ENCODE measurements around the gene ZNHIT6.
"Not testable (repeated sequence)": the region's sequence is repeated elsewhere in the genome, so short reads cannot be mapped to it uniquely, and the experiment has no call there.

ZNHIT6 gene

DNA sequence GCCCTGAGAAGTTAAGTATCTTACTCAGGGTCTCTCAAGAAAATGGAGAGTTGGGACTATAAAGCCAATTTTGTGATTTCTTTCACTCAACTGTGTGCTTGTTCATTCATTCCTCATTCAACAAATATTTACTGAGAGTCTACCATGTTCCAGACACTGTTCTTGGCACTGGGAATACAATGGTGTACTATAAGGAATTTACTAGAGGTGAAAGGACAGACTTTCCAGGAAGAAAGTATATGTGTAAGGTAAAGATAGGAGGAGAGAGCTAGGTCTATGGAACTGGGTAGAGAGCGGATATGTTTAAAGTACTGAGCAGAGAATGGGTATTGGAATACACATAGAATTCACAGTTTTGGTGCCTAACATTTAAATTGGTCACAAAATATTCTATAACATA is 42.3 kb downstream of the ZNHIT6 start:
- no peak for DNase-seq (ENCODE audit: low read depth)

DNA sequence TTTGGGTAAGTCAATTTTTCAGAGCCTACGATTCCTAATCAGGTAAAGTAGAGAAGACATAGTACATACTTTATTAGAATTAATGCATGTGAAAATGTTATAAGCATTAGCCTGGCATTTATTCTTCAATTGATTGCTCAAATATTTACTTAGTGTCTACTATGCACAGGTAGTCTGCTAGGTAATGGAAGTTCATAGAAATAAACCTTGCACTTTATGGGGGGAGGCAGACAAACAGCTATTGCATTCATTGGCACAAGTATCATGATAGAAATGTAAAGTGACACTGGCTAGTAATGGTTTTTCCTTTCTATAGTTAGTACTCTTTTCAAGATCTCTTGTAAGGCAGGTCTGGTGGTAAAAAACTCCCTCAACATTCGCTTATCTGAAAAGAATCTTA is 44.9 kb downstream of the ZNHIT6 start:
- no peak for DNase-seq (ENCODE audit: low read depth)

DNA sequence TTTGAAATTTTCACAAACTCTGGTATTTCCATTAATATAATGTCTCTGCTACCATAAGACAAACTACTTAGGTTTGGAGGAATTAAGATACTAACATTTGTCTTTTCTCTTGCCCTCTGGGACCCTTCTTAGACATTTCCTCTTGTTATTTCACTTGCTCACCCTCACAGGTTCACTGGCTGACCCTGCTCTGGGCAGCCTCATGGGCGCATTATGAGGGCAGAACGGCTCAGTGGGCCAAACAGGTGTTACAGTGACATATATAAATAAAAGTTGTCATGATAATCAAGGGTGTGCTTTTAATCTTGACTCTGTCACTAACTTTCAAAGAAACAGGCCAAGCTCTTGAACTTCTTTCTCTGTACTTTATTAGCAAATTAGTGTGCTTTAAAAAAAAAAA is 46.5 kb downstream of the ZNHIT6 start:
- DNase-seq (ENCODE audit: low read depth), result no peak

DNA sequence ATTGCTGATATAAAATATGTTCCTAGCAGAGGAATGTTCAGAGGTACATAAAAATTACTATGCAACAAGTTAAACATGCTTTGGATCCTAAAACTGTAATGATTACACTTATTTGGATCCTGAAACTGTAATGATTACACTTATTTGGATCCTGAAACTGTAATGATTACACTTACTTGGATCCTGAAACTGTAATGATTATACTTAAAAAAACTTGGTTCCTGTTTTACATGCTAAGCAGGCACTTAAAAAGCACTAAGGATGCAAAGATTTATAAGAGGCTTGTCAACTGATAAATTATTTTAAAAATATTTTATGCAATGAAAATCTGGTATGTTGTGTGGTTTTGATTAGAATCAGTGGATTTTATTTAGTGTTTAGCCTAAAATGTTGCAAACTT is 47.7 kb downstream of the ZNHIT6 start:
- DNase-seq (ENCODE audit: low read depth), result no peak

DNA sequence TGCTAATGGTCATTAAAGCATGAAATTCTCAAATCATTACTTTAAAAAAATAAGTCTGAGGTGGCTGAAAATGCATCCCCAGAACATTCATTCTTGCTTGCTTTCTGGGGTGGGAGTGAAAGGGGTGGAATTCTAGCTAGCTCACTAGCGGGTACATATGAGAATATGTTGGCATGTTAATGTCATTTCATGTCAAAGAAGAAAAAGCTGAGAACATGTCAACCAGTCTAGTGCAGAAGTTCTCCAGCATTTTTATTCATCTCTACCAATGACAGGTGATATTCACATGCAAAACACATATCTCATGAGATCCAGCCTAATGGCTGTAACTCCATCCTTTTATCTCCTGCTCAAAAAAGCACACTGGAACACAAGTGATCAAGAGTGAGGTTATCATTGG is 49.1 kb downstream of the ZNHIT6 start:
- no peak for DNase-seq (ENCODE audit: low read depth)

DNA sequence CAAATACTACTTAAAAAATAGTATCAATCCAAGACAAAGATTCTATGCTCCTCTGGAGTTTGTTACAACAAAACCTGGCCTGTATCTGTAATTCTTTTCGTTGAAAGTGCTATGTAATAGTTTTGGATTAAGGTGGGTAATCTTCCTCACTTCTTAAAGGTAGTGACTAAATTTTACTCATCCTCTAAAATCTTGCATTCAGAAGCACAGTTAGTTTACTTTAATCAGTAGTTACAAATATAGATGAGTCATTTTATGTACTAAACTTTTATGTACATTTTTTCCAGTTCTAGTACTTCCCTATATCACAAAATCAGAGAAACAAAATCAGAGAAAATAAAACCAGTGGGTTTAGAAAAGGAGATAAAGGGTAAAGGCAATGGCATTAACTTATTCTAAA is 51.3 kb downstream of the ZNHIT6 start:
- DNase-seq (ENCODE audit: low read depth), result no peak

DNA sequence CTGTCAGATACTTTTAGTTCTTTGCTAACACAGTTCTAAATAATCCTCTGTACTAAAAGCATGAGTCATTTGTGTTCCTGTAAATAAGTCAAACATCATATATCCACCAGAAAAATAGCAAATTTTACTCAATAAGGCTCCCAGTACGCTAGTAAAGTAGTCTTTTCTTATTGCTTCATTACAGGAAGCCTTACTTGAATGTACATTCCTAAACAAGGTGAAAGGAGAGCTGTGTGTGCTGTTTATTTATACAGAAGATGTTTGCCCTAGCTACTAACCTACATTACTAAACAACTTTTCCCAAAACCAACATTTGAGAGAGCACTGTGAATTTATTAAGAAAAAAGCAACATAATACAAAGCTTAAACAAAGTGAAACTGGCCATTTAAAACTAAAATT is 52.0 kb downstream of the ZNHIT6 start:
- no peak for DNase-seq (ENCODE audit: low read depth)

DNA sequence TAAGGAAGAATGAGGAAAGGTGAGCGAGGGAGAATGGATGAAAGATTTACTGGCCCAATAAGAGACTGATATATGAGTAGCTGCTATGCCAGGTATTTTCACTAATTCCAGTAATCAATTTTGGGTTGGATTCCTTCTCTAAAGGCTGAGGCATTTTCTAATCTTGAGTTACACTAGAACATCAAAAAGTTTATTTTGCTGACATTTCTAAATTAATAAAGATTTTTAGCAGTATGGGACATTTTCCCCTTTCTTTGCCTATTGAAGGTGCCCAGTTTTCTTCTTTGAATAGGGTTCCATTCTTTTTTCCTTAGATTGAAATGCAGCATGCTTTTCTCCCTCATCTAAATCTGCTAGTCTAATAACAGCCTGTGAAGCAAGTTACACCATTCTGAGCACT is 52.9 kb downstream of the ZNHIT6 start:
- DNase-seq (ENCODE audit: low read depth), result no peak

DNA sequence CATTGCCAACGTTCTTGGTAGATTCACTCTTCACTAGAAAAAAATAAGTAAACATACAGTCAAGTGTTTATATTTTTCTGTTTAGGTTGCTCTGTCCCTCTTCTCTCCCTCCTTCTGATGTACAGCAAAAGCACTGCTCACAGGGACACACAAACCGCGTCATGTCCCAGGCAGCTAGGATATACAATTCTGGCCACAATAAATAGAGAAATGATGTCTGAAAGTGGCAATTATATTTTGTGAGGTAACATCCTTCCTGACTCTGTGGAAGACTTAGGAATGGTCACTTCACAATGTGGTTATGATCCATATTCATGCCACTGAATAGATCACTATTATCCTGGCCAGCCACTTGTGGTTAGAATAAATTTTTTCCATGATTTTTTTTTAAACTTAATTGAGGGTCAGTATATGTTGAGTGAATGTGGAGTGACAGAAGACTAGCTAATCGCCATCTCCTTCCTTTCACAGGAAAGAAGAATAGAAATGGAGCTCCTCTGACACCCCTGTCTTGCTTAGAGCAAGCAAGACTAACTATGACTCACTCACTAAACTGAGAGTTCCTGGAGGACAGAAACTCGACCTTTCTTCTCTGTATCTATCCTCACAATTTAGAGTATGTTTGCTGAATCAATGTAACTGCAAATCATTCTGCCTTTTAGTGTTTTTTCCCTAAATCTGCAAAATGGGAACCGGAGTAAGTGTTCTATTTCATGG is 54.0 kb downstream of the ZNHIT6 start:
- no peak for DNase-seq (ENCODE audit: low read depth)

DNA sequence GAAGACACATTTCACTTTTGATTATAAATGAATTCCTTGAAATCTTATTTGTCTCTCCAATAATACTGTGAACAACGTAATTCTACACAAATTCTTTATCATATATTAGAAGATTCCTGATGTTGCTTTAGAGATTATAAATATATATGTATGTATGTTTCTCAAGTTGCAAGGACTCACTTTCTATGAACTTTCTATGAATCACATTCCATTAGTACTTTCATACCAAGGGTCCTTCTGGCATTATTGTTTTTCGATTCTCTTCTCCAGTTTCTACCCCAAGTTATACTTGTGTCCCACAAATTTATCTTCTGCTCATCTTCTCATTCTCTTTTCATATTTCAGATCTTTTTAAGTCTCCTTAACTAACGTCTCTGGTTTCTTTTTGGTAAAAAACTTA is 55.9 kb downstream of the ZNHIT6 start:
- DNase-seq (ENCODE audit: low read depth), result no peak

DNA sequence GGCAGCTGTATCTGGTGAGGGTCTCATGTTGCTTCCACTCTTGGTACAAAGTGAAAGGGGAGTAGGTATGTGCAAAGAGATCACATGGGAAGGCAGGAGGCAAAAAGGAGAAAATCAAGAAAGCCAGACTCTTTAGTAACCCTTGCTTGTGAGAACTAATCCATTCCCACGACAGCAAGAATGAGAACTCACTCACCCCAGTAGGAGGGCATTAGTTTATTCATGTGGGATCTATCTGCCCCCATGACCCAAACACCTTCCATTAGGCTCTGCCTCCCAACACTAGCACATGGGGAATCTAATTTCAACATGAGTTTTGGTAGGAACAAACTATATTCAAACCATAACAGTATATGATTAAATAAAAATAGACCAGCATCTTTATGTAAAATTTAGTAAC is 57.6 kb downstream of the ZNHIT6 start:
- no peak for DNase-seq (ENCODE audit: low read depth)

DNA sequence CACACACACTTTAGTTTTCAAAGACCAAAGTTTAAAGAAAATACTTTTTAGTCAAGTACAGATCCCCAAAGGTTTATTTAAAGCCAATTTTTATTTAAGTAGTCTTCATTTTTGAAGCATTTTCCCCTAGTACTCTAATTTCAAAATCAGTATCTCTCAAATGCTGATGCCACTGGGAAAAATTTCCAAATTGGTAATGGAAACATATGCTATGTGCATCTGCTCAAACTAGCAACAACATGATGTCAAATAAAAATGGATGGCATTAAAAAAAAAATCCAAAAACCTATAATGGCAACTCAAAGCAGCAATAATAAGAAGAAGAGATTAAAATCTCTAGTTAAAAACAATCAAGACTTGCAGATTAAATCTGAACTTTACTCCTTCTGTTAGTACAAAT is 58.6 kb downstream of the ZNHIT6 start:
- no peak for DNase-seq (ENCODE audit: low read depth)

DNA sequence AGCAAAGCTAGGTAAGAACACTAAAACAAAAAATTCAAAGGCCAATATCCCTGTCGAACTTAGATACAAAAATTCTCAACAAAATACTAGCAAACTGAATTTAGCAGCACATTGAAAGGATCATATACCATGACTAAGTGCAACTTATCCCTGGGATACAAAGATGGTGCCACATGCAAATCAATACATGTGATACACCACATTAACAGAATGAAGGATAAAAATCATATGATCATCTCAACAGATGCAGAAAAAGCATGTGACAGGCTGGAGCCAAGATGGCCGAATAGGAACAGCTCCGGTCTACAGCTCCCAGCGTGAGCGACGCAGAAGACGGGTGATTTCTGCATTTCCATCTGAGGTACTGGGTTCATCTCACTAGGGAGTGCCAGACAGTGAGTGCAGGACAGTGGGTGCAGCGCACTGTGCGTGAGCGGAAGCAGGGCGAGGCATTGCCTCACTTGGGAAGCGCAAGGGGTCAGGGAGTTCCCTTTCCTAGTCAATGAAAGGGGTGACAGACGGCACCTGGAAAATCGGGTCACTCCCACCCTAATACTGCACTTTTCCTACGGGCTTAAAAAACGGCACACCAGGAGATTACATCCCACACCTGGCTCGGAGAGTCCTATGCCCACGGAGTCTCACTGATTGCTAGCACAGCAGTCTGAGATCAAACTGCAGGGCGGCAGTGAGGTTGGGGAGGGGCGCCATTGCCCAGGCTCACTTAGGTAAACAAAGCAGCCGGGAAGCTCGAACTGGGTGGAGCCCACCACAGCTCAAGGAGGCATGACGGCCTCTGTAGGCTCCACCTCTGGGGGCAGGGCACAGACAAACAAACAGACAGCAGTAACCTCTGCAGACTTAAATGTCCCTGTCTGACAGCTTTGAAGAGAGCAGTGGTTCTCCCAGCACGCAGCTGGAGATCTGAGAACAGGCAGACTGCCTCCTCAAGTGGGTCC is 66.4 kb downstream of the ZNHIT6 start:
- not testable (repeated sequence) for DNase-seq (ENCODE audit: low read depth)

DNA sequence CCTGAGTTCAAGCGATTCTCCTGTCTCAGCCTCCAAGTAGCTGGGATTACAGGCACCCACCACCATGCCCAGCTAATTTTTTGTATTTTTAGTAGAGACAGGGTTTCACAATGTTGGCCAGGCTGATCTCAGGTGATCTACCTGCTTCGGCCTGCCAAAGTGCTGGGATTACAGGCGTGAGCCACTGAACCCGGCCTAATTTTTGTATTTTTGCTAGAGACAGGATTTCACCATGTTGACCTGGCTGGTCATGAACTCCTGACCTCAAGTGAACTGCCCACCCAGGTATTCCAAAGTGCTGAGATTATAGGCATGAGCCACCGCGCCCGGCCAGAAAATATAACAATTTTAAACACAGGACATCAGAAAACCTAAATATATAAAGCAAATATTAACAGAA is 68.3 kb downstream of the ZNHIT6 start:
- DNase-seq (ENCODE audit: low read depth), result not testable (repeated sequence)

DNA sequence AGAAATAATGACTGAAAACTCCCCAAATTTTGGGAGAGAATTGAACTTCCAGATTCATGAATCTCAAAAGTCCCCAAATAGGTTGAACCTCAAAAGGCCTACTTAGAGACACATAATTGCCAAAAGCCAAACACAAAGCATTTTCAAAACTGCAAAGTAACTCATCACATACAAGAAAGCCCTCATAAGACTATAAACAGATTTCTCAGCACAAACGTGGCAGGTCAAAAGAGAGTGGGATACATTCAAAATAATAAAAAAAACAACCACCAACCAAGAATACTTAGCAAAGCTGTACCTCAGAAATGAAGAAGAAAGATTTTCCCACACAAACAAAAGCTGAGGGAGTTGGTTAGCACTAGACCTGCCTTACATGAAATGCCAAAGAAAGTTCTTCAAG is 69.8 kb downstream of the ZNHIT6 start:
- DNase-seq (ENCODE audit: low read depth), result no peak

DNA sequence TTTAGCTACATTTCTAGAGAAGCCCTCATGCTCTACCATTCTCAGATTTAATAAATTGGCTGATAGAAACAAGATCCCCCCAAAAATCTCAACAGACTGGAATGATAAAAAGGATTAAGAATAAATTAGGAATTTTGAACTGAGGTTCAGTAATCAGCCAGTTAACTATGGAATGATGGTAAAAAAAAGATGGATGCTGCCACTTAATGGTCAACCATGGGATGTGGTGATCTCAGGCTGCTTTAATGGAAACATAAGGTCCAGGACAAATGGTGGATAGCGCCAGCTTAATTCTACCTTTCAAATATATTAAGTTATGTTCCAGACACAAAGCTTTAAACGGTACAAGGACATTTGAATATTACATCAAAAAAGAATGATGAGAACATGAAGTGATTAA is 77.7 kb downstream of the ZNHIT6 start:
- DNase-seq (ENCODE audit: low read depth), result no peak

DNA sequence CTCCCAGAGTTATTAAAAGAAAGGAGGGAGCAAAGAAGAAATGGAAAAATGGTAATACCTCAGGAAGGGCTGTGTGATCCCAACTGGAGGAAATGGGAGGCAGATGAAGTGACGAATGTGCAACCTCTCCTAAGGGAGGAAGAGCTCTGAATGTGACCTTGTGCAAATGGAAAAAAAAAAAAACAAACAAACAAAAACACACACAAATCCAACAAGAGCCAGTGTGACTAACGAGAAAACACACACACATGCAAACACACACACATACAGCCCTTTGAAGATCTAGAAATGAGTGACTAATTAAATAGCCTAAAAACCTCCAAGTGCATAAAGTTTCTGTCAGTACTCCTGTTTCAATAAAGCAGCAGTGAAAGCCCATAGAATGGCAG is 78.7 kb downstream of the ZNHIT6 start:
- DNase-seq (ENCODE audit: low read depth), result no peak

DNA sequence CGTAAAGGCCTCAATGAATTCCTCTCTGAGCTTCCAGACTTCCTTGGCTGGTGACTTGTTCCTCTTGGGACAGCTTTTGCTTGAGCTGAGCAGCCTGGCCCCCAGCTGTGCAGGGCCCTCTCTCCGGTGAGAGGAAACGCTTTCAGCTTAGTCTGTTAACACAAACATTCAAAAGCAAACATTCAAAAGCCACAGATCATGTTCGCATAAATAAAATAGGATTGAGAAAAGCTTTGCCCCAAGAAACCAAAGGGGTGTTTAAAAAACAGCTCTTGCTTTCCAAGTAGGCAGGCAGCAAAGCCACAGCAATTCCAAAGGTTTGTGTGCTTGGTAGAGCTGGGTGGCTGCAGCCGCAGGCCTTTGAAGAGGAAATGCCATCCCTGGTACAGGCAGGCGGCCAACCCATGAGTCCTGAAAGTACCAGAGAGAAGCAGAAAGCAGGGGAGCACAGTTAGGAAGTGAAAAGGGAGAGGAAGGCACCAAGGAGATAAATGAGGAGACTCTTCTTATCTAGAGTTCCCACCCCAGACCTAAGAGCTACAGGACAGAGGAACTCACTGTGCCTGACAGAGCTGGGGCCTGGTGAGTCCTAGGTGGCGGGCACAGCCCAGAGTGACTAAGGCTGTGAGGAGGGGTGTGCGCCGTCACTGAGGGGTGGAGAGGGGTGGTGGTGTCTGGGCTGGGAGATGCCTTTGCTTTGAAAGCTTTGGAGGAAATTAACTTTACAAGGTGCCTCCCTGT is 79.3 kb downstream of the ZNHIT6 start:
- DNase-seq (ENCODE audit: low read depth), result no peak

DNA sequence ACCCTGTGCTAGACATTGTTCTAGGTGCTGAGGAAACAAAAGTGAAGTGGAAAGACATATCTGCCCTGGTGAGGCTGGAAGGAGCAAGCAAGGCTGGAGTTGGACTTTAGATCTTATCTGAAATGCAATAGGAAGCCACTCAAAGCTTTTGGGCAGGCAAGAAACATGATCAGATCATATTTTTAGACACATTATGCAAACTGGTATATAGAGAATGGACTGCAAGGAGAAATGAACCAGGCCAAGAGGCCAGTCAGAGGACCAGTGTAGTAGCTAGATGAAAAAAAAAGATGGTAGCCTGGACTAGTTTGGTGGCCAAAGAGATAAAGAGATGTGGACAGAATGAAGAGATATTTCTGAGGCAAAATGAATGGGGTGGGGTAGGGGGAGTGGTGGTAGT is 81.4 kb downstream of the ZNHIT6 start:
- DNase-seq (ENCODE audit: low read depth), result no peak

DNA sequence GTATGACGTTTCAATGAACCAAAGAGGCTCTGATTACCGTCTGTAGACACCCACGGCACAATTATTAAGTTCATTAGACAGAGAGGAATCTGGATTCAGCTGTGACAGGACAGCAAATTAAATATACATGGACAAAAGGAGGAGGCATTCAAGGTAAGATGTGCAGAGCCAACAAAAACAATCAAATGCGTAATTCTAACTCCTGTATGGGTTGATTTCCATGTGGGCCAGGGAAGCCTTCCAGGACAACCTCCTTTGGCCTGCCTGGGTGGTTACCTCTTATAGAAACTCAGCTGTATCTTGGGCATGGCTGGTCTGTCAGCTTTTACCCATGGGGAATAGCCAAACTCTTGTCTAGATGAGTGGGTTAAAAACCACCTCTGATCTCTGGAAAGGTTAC is 83.9 kb downstream of the ZNHIT6 start:
- DNase-seq (ENCODE audit: low read depth), result no peak

DNA sequence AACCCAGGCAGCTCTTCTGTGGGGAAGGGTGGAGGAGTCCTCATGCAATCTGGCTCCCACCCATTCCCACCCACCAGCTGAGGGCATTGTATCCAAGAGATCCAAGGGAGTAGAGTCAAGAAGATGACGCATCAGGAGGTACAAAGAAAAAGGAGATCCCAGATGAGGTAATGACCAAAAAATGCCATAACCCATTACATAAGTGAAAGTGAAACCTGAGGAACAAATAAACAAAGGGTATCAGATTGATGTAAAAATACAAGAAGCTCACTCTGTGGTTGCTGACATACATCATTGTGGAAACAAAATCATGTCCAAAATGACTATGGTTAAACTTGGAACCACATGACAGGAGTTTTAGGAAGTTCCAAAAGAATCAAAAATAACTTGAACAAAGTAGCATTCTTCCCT is 85.2 kb downstream of the ZNHIT6 start:
- DNase-seq (ENCODE audit: low read depth), result no peak

DNA sequence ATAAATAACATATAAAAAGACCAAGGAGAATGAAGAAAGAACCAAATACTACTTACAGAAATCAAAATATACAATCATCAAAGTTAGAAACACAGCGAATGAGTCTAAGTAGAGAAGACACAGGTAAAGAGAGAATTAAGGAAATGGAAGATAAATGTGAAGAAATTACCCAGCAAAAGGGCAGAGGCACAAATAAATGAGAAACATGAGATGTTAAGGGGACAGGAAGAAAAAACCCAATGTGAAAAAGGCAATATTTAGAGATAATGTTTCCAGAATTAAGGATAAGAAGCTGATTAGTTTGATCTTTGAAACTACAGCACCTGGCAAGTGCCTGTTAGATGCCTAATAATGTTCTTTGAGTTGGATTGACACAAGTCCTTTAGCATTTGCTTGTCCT is 86.8 kb downstream of the ZNHIT6 start:
- no peak for DNase-seq (ENCODE audit: low read depth)

DNA sequence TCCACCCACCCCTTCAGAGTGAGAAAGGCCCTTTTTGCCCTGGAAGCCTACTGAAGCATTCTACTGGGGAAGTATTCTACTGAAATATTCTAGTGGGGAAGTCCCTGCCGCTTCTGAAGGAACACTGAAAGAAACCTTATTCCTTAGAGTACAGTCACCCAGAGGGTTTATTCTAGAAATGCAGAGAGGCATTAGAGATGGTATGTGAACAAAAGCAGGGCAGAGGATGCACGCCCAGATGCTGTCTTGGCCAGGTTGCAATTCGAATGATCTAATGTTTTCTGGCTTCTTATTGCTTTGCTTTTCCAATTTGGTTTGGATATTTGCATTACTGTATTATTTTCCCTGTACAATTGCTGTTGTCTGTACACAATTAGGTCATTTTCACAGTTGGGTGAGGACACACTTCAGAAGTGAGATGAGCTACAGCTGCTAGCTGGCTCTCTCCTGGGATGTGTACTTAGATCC is 90.6 kb downstream of the ZNHIT6 start:
- no peak for DNase-seq (ENCODE audit: low read depth)

Measured in stimulated activated CD8-positive, alpha-beta memory T cell treated with anti-CD3 and anti-CD28 coated beads, Interleukin-12 subunit alpha, Interleukin-12 subunit beta, amount 100 ng/mL, for 4 hours (primary cell).